Measurements from ENCODE around the gene AFF3.
"Not testable (repeated sequence)": the region's sequence is repeated elsewhere in the genome, so short reads cannot be mapped to it uniquely, and the experiment has no call there.

The AFF3 gene

GRCh38 chr2:100145893-100146656, 3.7 kb upstream of the AFF3 start:
- no peak for DNase-seq (ENCODE audit: low spot score)

GRCh38 chr2:100143286-100143685, 896 bp upstream of the AFF3 start:
- DNase-seq (ENCODE audit: low spot score), result no peak

DNA sequence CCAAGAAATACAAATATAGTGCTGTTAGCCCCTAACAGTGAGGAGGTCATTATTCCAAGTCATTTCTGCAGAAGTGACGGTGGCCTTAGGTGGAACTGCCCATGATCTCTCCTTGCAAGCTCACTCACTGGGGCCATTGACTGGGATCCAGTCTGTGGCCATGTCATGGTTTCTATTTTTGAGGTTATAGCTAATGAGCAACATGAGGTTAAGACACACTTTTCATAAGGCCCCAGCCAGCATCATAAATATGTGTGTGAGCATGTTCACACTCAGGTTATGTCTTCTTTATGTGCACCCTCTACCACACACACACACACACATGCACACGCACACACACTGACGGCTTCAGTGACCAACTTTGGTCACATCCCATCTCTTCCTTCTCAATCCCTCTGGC, 484 bp downstream of the AFF3 start:
- no peak for DNase-seq (ENCODE audit: low spot score)

GRCh38 chr2:100140582-100140981, 1.8 kb downstream of the AFF3 start:
- no peak for DNase-seq (ENCODE audit: low spot score)

DNA sequence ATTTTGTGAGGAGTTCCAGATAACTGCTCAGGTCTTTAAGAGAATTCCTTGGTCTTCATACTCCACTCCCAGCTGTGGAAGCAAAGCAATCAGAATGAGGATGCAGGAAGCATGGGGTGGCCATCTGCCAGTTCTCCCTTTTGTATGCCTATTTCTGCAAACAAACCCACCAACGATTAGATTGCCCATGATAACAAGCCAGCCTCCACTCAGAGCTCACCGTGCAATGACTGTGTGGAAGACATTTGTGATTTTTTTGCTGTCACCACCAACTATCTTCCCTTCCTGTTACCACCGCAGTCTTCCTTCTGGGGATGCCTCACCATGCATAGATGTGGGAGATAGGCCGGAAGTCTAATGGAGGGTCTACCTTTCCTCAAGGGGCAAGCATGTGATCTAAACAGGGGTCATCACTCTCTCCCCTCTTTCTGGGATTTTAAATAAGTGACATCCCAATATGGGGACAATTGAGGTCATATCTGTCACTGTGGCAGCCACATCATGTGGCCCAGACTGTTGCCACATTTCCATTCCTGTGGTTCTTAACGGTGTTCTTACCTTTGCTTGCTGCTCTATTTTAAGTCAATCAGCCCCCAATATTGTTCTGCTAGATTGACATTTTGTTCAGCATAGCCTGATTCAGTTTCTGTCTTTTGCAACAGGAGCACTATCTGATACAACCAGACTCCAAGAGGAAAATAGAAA, 4.4 kb downstream of the AFF3 start:
- no peak for DNase-seq (ENCODE audit: low spot score)

- DNase-seq (ENCODE audit: low spot score), result no peak
These were observed 5.1 kb downstream of the AFF3 start for GRCh38 chr2:100137318-100137717.

- DNase-seq (ENCODE audit: low spot score), result no peak
These were observed 6.1 kb downstream of the AFF3 start for GRCh38 chr2:100136310-100136709.

- DNase-seq (ENCODE audit: low spot score), result no peak
These were observed 7.0 kb downstream of the AFF3 start for GRCh38 chr2:100135415-100135814.

GRCh38 chr2:100130595-100131391, 11.6 kb downstream of the AFF3 start:
- DNase-seq (ENCODE audit: low spot score), result no peak

GRCh38 chr2:100126897-100127401, 15.4 kb downstream of the AFF3 start:
- no peak for DNase-seq (ENCODE audit: low spot score)

GRCh38 chr2:100126201-100126600, 16.2 kb downstream of the AFF3 start:
- DNase-seq (ENCODE audit: low spot score), result no peak

GRCh38 chr2:100125626-100126025, 16.8 kb downstream of the AFF3 start:
- no peak for DNase-seq (ENCODE audit: low spot score)

DNA sequence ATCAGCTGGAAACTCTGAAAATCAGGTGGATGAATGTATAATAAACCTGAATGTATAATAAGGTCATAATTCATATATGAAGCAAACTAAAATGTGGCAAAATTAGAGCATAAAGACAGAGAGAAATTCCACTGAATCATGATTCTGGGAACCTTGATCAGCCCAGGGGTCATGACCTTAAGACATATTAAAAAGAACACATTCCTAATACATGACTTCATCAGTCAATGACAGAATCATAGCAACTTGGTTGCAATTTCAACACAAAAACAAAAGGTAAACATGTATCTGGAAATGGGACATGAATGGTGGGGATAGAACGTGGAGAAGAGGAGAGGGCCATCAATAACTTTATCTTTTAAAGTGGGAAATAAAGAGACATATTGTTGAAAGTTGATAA, 17.6 kb downstream of the AFF3 start:
- no peak for DNase-seq (ENCODE audit: low spot score)

DNA sequence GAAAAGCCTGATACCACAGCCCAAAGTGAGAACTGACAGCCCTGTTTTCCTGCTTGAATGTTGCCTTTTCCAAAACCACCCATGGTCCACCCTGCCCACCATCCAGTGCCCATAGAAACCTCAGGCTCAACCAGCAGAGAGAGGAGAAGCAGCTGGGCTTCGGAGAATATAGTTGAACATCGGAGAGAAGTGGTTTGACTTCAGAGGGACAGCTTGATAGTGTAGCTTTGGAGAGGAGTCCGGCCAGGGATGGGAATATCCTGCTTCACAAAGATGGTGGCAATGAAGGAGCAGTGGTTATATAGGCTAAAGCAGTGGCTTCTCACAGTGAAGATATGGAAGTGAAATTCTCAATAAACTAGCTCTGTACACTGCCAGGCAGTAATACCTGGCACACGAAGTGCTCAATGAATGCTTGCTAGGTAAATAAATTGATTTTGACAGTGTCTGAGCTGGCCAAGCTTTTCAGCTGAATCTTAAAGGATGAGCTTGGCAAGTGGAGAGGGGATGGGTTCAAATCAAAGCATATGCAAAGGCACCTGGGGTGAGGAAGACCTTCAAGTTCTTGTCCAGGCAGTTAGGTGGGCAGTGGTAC, 21.2 kb downstream of the AFF3 start:
- no peak for DNase-seq (ENCODE audit: low spot score)

DNA sequence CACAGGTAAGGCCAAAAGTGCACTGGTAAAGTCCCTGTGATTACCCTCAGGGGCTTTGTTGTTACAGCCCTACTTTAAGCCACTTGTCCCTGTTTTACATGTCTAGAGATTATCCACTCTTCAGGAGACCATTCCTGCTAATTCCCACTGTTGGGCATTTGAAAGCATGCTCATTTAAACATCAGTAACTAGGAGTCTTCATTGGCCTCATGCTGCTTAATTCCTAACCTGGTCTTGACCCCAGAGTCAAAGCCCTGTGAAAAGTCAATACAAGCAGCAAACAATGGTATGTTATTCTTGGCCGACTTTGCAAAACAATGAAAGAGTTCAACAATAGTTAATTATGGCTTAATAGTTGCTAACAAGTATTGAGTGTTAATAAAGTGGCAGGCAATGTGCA, 23.2 kb downstream of the AFF3 start:
- no peak for DNase-seq (ENCODE audit: low spot score)

DNA sequence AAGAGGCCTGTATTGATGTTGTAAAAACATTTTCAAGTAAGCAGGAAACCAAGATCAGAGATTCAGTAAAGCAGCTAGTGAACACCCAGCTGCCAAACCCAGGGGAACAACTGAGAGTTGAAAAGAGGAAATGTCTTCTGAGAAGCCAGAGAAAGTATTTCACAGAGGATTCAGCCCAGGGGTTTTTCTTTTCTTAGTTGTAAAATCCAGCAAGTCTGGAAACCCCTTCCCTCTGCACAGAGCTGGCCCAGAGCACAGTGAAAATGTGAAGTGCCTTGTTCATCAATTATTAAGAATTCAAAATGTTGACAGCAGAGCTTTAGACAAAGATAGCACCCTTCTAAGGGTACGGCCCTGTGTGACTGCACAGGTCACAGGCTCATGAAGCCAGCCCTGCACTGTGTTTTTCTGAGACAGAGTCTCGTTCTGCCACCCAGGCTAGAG, 28.4 kb downstream of the AFF3 start:
- peak; percentile 9 for DNase-seq (ENCODE audit: low spot score)

DNA sequence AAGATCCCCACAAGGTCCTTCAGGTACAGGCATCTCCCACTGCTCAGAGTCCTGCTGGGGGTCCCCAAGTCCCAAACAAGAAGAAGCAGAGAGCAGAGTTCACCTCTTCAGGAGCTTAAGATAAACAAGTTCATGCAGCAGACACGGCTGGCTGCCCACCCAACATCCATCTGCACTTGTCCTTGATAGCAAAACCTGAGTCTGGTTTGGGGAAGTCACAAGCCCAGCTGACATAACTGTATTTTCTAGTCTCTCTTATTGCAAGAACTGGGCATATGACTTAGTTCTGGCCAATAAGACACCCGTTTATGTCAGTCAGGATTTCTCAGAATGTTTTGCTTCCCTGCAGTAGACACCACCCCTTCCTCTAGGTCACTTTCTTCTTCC, 31.8 kb downstream of the AFF3 start:
- no peak for DNase-seq (ENCODE audit: low spot score)

- no peak for DNase-seq (ENCODE audit: low spot score)
These were observed 32.3 kb downstream of the AFF3 start for GRCh38 chr2:100109986-100110613.

DNA sequence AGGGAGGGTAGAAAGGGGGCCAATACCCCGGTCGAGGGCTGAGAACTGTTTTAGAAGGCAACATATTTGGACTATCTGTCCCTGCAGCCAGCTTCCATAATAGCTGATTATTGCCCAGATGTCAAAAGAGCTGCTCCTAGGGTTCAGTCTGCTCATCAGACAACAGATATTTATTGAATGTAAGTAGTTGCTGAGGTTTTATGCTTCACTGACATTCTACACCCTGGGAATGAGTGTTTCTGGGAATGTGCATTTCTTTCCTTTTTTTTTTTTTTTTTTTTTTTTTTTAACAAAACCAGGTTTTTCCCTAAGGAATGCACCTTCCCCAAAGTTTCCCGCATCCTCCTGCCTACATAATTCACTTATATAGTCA, 33.8 kb downstream of the AFF3 start:
- DNase-seq (ENCODE audit: low spot score), result not testable (repeated sequence)

GRCh38 chr2:100107906-100108647, 34.3 kb downstream of the AFF3 start:
- no peak for DNase-seq (ENCODE audit: low spot score)

GRCh38 chr2:100107440-100107839, 35.0 kb downstream of the AFF3 start:
- no peak for DNase-seq (ENCODE audit: low spot score)

Measured in CD4-positive, alpha-beta T cell treated with Interleukin-6 at 100 ng/mL for 8 hours (primary cell).